BJ (cell line): ENCODE results near the gene KBTBD13. TPM values are rescaled to one million over a fixed set of nuclear protein-coding genes. Genes with fewer than 3 reads are reported as not detected.

Experiments
- CTCF ChIA-PET: fragments of 350-600 bp; formaldehyde crosslinking; extraction: SDS; loops from one replicate; lab custom pipeline; 2021; ENCODE audit warnings: antibody characterized with exemption, inconsistent platforms; lab: Yijun Ruan, JAX
- POLR2A ChIA-PET: fragments of 300-600 bp; sonication (Branson Sonifier 250); formaldehyde crosslinking; extraction: SDS; loops from one replicate; lab custom pipeline; 2021; ENCODE audit warnings: antibody characterized with exemption; lab: Charles Lee
- DNase-seq: peaks from one replicate; pipeline ENCODE4 v3.0.0-alpha.2; 2011; ENCODE audit warnings: low read depth
- H3K27me3 ChIP-seq: 2 replicates; pipeline ENCODE4 v1.6.0; 2011; ENCODE audit warnings: low read length; ENCODE audit not compliant: control insufficient read depth, insufficient read depth
- H3K36me3 ChIP-seq: 2 replicates; pipeline ENCODE4 v1.5.1; 2011; ENCODE audit warnings: low read length; ENCODE audit not compliant: control insufficient read depth, insufficient read depth
- H3K4me3 ChIP-seq: 2 replicates; pipeline ENCODE4 v1.5.1; 2011; ENCODE audit warnings: low read depth, mild to moderate bottlenecking, control low read depth, low read length
- polyA plus RNA-seq: library from polyadenylated mRNA; depleted of rRNA; stranded (reverse); fragments of >200 nt; gene quantifications from 2 replicates; pipeline ENCODE4 v1.2.3, GENCODE V29; 2011
- TF ChIP-seq, protein P1 (sequence below): IDR thresholded peaks from 2 replicates; pipeline ENCODE4 v1.5.1; 2011; ENCODE audit warnings: low read depth, mild to moderate bottlenecking, control low read depth, inconsistent platforms, low read length, moderate library complexity; ENCODE audit not compliant: insufficient read depth

The KBTBD13 gene
- polyA plus RNA-seq, 1 experiment: not detected

DNA sequence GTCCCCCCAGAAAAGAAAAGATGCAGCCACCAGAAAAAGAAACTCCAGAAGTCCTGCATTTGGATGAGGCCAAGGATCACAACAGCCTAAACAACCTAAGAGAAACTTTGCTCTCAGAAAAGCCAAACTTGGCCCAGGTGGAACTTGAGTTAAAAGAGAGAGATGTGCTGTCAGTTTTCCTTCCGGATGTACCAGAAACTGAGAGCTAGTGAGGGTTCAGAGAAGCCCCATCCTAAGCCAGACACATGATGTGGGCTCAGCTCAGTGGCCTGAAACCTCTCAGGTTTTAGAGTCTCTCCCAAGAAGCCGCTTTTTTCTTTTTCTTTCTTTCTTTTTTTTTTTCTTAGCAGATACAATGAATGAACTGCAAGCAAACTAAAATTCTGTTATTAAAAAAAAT, 23.6 kb upstream of the KBTBD13 start:
- no peaks in the 10 kb centered on the region for H3K36me3 ChIP-seq
- no peak overlapping the region for H3K4me3 ChIP-seq
- no peaks in the 10 kb centered on the region for H3K27me3 ChIP-seq
- no peak for DNase-seq
- CTCF ChIA-PET: interaction anchor here (1.3 to 10.8 kb wide), 8 partner anchors 9 to 245 kb away, joined by 4 to 301 read pairs (median 27); partner anchors contain the start of genes KBTBD13, RASL12 and SLC51B
- TF ChIP-seq, protein P1, sequence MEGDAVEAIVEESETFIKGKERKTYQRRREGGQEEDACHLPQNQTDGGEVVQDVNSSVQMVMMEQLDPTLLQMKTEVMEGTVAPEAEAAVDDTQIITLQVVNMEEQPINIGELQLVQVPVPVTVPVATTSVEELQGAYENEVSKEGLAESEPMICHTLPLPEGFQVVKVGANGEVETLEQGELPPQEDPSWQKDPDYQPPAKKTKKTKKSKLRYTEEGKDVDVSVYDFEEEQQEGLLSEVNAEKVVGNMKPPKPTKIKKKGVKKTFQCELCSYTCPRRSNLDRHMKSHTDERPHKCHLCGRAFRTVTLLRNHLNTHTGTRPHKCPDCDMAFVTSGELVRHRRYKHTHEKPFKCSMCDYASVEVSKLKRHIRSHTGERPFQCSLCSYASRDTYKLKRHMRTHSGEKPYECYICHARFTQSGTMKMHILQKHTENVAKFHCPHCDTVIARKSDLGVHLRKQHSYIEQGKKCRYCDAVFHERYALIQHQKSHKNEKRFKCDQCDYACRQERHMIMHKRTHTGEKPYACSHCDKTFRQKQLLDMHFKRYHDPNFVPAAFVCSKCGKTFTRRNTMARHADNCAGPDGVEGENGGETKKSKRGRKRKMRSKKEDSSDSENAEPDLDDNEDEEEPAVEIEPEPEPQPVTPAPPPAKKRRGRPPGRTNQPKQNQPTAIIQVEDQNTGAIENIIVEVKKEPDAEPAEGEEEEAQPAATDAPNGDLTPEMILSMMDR: no peak
- POLR2A ChIA-PET: no interaction called here

DNA sequence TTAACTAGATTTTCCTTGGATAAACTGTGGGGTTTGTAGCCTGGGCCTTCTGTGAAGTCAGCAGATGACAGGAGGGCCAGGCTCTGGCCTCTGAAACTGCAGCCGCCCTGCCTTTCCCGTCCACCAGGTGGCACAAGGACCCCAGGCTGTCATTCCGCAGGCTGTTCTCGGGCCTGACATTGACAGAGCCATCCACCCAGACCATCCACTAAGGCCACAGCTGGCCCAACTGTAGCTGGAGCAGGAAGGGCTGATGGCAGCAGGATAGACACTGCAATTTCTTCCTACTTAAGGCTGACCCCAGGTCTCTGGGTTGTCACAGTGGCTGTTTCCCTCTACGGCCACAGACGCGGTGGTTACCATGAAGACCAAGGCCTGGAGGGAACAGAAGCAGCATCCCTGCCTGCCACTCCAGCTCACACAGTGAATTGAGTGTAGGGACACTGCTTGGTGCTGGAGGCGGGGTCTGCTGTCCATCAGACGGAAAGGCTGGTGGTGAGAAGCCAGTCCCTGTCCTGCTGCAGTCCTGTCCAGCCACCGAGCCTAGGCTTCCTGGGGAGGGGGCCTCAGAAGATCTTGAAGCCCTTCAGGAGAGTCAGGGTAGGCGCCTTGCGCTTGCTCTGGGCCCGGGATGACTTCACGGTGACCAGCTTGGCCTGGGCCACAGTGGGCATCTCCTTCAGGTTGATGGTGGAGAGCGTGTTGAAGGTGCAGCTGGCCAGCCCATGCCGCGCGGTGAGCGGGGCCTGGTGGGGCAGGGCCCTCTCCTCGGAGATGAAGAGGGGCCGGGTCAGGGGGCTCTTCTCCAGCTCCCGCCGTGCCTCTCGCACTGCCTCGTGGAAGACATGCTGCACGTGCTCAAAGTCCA, 22.0 kb upstream of the KBTBD13 start:
- TF ChIP-seq, protein P1: peak; percentile 99
- H3K4me3 ChIP-seq: no peak overlapping the region
- no peak for DNase-seq
- peaks cover 5% of the 10 kb centered on the region; the same call in 1 of the 2 replicates for H3K27me3 ChIP-seq
- ChIA-PET POLR2A (no interaction called here), CTCF (interaction anchor here (0.6 to 10.8 kb wide), 19 partner anchors 8 to 326 kb away, joined by 3 to 301 read pairs (median 5); partner anchors contain the start of genes KBTBD13, RASL12 and SLC51B)
- no peaks in the 10 kb centered on the region for H3K36me3 ChIP-seq

DNA sequence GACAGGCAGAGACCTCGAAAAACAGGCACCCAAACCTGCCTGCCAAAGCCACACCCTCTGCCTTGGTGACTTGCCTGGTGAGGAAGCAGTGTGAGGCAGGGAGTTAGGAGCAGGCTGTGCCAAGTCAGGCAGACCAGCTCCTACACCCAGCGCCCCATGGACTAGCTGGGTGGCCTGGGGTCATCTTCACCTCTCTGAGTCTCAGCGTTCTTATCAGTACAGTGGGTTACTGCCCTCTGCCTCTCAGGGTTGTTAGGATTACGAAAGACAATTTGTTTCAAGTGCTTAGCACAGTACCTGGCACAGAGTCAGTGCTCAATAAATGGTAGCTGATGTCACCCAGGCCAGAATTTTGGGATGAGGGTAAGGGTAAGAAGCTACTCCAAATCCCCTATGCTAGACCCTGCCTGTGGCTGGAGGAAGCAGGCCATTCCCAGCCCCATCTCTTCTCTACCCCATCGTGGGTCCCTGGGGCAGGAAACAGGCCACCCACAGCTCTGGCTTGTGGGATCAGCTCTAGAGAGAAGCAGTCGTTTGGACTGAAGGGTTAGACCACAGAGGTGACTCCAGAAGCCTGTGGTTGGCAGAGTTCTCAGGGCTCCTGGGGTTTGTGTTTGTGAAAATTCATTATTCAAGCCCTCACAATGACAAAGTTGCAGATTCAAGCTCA, 21.2 kb upstream of the KBTBD13 start:
- POLR2A ChIA-PET: no interaction called here
- H3K4me3 ChIP-seq: no peak overlapping the region
- no peaks in the 10 kb centered on the region for H3K36me3 ChIP-seq
- H3K27me3 ChIP-seq: peaks cover 5% of the 10 kb centered on the region; the same call in 1 of the 2 replicates
- TF ChIP-seq, protein P1: no peak
- no peak for DNase-seq
- CTCF ChIA-PET: interaction anchor here (0.7 to 10.8 kb wide), 16 partner anchors 8 to 327 kb away, joined by 3 to 301 read pairs (median 5); partner anchors contain the start of genes KBTBD13, RASL12 and SLC51B

DNA sequence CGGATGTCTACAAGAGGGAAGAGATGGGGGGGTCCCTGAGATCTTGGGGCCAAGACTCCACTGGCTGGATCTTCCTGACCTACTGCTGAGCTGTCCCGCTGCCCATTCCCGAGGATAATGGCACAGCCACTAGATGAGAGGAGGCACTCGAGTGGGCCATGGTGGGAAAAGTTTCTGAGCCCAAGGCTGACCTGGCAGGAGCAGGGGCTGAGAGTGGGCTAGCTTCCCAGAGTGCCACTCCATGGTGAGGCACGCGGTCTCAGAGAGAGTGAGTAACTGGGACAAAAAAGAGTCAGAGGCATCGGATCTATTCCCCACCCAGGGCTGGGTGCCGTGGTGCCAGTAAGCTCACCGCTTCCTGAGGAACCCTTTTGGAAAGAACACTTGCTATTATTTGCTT, 20.4 kb upstream of the KBTBD13 start:
- H3K36me3 ChIP-seq: no peaks in the 10 kb centered on the region
- TF ChIP-seq, protein P1: no peak
- no peak for DNase-seq
- ChIA-PET POLR2A (no interaction called here), CTCF (interaction anchor here (1.7 to 10.8 kb wide), 6 partner anchors 11 to 45 kb away, joined by 7 to 301 read pairs (median 44); partner anchors contain the start of genes KBTBD13, RASL12 and SLC51B)
- H3K27me3 ChIP-seq: peaks cover 7% of the 10 kb centered on the region
- H3K4me3 ChIP-seq: no peak overlapping the region
